T-helper 9 cell (primary cell): ENCODE measurements around the gene UCMA.

ENCODE experiments used
- DNase-seq: peaks from one replicate; pipeline ENCODE4 v3.0.0-alpha.2; 2020

Gene UCMA

GRCh38 chr10:13231808-13232207 is 2.4 kb downstream of the UCMA start:
- no peak for DNase-seq

GRCh38 chr10:13231190-13231589 is 3.0 kb downstream of the UCMA start:
- DNase-seq, result no peak

- DNase-seq, result no peak
Observed at GRCh38 chr10:13227031-13227430, 7.1 kb downstream of the UCMA start.

GRCh38 chr10:13225601-13226000 is 8.6 kb downstream of the UCMA start:
- DNase-seq, result no peak

- no peak for DNase-seq
Observed at GRCh38 chr10:13224210-13224995, 9.8 kb downstream of the UCMA start.

- no peak for DNase-seq
Observed at GRCh38 chr10:13223241-13223640, 10.9 kb downstream of the UCMA start.

- no peak for DNase-seq
Observed at GRCh38 chr10:13222566-13222965, 11.6 kb downstream of the UCMA start.

- DNase-seq, result no peak
Observed at GRCh38 chr10:13222151-13222550, 12.0 kb downstream of the UCMA start.

GRCh38 chr10:13221572-13221971 is 12.6 kb downstream of the UCMA start:
- no peak for DNase-seq

GRCh38 chr10:13219685-13220670 is 14.2 kb downstream of the UCMA start:
- DNase-seq, result no peak

GRCh38 chr10:13218878-13219277 is 15.3 kb downstream of the UCMA start:
- DNase-seq, result no peak

- DNase-seq, result no peak
Observed at GRCh38 chr10:13213163-13213562, 21.0 kb downstream of the UCMA start.

- no peak for DNase-seq
Observed at GRCh38 chr10:13206546-13207443, 27.4 kb downstream of the UCMA start.

- no peak for DNase-seq
Observed at GRCh38 chr10:13206091-13206490, 28.1 kb downstream of the UCMA start.

GRCh38 chr10:13201132-13201531 is 33.0 kb downstream of the UCMA start:
- DNase-seq, result no peak

GRCh38 chr10:13195016-13195415 is 39.2 kb downstream of the UCMA start:
- no peak for DNase-seq

- DNase-seq, result no peak
Observed at GRCh38 chr10:13193637-13194036, 40.5 kb downstream of the UCMA start.

- no peak for DNase-seq
Observed at GRCh38 chr10:13191362-13191761, 42.8 kb downstream of the UCMA start.

GRCh38 chr10:13190816-13191215 is 43.4 kb downstream of the UCMA start:
- DNase-seq, result no peak

GRCh38 chr10:13189961-13190360 is 44.2 kb downstream of the UCMA start:
- DNase-seq, result no peak

- no peak for DNase-seq
Observed at GRCh38 chr10:13188593-13188992, 45.6 kb downstream of the UCMA start.

GRCh38 chr10:13187135-13187534 is 47.0 kb downstream of the UCMA start:
- no peak for DNase-seq
